NCI-H128 (cell line): ENCODE data around the gene SYT2.

ENCODE experiments used
- DNase-seq: peaks from one replicate; lab custom pipeline; 2025; ENCODE audit not compliant: unreplicated experiment; lab: John Stamatoyannopoulos, UW

SYT2 gene

DNA sequence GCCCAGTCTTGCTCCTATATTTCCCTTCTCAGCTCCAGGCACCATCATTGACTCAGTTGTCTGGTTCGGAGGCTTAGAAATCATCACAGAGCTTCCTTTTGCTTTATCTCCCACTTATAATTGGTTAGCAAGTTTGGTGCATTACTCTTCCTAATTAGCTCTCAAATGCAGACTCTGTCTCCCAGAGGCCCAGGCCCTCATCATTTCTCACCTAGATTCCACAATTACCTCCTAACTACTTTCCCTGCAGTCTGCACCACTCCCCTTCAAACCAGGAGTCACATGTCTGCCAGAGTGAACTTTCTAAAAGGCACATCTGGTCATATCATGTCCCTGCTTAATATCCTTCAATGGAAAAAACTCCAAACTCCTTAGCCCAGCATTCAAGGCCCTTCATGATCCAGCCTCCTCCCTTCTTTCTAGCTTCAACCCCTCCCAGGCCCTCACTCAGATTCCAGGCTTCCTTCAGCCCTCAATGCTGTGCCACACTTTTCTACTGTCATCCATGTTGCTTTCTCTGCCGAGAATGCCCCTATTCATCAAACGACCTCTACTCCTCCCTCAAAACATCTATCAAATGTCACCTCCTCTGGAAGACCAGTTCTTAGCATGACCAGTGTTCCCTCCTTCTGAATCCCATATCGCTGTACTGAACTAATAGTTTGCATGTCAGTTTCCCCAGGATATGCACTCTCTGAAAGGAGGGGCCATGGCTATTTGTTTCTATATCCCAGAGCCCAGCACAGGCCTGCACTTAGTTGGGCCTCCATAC lies 30.7 kb downstream of the SYT2 start:
- DNase-seq, result no peak

GRCh38 chr1:202677433-202677832 lies 32.8 kb downstream of the SYT2 start:
- no peak for DNase-seq

GRCh38 chr1:202673531-202673930 lies 36.7 kb downstream of the SYT2 start:
- no peak for DNase-seq

GRCh38 chr1:202671399-202671798 lies 38.9 kb downstream of the SYT2 start:
- no peak for DNase-seq

DNA sequence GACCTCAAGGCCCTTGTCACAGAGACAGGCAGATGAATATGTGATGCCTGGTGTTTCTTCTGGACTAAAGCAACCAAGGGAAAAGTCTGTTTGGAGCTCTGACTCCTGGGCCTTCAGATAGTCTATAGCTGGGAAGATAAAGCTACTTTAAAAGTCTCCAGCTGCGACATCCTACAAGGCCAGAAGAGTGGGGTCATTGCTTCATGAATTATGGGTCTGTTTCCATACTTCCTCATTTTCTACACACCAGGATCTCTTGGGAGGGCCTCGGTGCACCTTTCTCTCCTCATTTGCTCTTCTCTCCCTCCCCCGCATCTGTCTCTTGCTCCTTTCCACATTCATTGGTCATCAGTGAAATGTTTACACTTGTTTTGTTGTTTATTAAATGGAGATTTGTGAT lies 44.8 kb downstream of the SYT2 start:
- no peak for DNase-seq

DNA sequence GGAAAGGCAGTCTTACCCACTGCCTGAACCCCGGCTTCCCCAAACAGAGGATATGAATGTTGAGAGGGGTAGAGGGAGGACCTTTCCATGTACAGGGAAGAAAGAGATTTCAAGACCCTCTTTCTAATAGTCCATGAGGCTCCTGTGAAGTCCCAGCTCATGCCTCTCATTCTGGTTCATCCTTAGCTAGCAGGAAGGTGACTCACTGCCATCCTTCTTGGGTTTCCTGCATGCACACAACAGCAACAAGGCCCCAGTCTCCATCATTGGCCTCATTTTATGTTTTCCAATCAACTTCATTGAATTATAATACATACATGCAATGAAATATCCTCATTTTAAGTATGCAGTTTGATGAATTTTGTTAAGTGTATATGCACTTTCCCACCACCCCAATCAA lies 46.2 kb downstream of the SYT2 start:
- DNase-seq, result no peak

DNA sequence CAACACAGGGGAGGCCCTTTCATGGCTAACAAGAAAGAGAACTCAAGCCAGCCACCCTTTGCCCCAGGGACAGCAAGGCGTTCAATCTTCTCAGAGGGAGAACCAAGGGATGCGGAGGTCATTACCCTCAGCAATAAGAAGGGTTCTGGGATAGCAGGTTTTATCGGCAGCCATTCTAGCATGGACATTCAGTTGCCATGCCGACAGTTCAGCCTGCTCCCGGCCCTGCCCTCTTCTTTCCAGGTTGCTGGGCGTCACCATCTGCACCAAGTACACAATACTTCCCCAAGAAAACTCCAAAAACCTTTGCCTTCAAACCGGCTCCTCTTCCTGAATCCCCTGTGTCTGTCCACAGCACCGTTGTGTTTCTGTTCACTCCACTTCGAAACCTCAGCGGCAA lies 47.1 kb downstream of the SYT2 start:
- DNase-seq, result no peak

GRCh38 chr1:202662081-202662480 lies 48.2 kb downstream of the SYT2 start:
- no peak for DNase-seq

DNA sequence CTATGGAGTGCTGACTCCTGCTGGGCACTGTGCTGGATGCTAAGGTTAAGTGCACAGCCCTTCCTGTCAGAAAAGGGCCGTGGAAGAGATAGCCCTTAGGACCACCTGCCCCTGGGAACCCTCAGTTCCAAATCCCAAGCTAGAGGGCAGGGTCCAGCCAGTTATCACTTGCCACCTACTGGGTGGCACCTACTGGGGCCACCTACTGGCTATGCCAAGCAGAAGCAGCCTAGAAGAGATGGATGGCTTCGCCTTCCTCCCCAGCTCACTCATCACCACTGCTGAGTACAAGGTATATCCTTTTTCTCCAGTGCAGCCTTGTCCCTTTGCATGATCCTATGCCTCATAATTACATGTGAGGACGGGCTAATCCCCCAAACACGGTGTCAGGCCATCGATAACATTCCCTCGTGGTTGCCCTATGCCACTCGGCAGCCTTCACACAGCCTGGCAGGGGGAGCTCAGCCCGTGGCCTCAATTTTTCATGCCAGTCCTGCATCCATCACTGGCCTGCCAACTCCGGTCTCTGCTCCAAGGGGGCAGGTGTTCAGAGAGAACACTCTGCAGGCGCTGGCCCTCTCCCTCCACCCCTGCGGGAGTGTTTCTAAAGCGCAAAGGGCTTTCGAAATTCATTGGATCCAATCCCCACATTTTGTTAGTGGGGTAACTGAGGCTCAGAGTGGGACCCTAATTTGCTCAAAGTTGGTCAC lies 49.0 kb downstream of the SYT2 start:
- no peak for DNase-seq

DNA sequence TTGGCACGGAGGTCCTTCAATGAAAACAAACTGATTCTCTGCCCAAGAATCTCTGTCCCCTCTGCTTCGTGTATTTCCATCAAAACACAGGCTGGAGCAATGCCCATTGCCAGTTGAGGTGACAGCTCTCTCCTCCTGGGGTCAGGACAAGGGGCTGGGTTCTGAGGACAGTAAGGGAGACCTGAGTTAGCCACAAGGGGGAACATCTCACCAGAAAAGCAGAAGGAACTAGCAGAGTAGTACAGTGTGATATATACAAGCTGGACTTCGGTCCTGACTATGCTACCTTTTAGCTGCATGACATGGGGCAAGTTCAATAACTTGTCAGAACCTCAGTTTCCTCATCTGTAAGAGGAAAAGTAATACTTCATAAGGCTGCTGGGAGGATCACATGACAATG lies 50.3 kb downstream of the SYT2 start:
- no peak for DNase-seq

GRCh38 chr1:202659541-202659940 lies 50.7 kb downstream of the SYT2 start:
- no peak for DNase-seq

DNA sequence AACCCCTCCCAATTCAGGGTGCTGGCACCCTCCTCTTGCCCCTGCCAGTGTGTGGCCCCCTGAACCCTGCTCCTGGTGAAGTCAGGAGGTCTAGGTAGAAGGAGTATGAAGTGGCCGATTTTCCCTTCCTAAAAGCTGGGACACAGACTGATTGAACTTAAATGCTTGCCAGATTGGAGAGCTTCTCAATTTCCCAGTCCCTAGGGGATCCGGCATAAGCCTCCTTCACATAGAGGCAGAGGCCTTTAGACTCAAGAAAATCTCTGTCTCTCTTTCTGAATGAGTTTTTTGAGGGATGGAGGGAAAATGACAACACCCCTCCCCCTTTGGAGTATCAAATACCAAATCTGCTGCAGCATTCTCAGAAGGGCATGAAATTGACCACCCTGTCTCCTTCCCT lies 51.5 kb downstream of the SYT2 start:
- DNase-seq, result peak; percentile 64

GRCh38 chr1:202658251-202658759 lies 51.9 kb downstream of the SYT2 start:
- DNase-seq, result no peak

- no peak for DNase-seq
Measured at GRCh38 chr1:202656951-202657646, 53.2 kb downstream of the SYT2 start.

GRCh38 chr1:202656057-202656456 lies 54.2 kb downstream of the SYT2 start:
- DNase-seq, result no peak

DNA sequence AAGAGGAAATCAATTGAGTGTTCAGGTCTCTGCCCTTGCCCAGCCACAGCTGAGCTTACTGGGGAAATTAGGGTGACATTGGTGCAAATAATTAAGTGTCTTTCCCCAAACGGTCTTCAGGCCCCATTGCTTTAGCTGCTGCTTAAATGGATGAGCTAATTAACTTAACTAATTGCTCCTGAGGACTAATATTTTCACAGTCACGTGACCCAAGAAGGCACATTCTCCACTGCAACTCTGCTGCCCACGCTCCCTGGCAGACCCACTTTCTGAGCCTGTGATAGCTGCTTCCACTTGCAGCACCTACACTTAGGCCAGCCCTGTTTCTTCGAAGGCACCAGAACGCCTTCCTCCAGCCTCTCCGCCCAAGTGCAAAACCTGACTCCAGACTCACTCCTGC lies 56.2 kb downstream of the SYT2 start:
- no peak for DNase-seq

GRCh38 chr1:202649553-202650392 lies 60.5 kb downstream of the SYT2 start:
- DNase-seq, result no peak

DNA sequence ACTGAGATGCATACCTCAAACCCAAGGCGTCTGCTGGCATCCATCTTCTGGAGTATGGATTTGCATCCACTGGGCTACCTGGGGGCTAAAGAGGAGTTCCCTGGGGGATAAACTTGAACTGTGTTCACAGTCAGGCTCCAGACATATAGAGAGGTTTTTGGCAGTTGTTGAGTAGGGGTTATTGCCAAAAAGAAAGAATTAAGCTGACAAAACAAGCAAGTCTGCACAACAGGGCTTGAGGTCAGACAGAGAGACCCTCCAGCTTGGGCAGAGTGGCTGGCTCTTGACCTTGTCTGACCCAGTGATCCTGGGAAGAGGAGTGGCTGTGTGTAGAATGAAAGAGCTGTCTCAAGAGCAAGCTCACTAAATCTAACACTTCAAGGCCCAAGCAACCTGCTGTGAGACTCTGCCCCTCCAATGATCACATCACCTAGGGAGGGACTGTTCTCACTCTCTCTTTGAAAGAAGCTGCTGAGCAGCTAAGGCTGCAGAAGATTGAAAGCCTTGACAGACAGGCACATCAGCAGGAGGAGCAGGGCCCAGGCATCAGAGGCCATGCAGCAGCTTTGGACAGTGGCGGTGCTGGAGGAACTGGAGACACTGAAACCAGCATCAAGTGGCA lies 61.5 kb downstream of the SYT2 start:
- DNase-seq, result no peak

GRCh38 chr1:202645097-202645476 lies 65.2 kb downstream of the SYT2 start:
- no peak for DNase-seq

DNA sequence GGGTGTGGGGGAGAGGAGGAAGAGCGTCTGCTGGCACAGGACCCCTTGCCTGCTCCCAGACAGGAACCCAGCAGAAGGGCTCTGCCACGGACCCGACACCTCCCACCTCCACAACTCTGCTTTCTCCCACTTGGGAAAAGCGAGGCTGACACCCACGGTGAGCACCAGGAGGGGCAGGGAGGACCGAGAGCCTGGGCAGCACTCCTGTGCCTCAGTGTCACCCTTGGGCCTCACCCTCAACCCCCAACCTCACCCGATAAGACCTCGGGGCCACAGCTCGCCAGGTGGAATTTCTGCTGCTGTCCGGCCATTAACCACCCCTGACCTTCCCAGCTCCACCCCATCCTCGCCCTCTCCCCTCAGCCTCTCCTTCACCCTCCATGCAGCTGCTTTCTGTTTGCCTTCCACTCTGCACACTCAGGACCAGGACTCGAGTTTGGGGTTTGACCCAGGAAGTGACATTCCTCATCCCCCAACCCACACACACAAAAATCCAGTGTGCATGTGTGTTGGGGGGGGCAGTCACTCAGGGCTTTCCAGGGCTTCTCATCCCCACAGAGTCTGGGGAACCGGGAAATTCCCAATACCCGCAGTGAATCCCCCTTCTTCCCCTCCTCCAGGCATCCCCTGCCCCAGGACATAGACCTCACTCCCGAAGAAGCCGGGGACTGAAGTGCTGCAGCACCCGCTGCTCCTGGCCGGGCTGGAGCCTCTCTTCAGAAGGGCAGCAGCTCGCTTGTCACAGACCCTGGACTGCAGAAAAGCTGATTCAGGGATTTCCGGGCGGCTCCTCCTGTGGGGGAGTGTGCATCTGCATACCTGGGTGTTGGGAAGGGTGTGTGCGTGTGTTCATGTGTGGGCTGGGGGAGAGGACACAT lies 65.8 kb downstream of the SYT2 start:
- no peak for DNase-seq
